Heart right ventricle (tissue), 16 donors: ENCODE results near the gene RALA. TPM values are rescaled to one million over a fixed set of nuclear protein-coding genes. Genes with fewer than 3 reads are reported as not detected.

ENCODE experiments used
- ATAC-seq, 8 donors: fragments of 200-7000 bp; cut with Tn5 transposase; one replicate each; pipeline ENCODE4 v1.9.1; 2020; ENCODE audit warnings: mild to moderate bottlenecking in 8 of 8, moderate library complexity in 8 of 8, moderate number of reproducible peaks in 1 of 8
- DNase-seq, 2 donors: peaks; one replicate each; pipeline ENCODE4 v3.0.0-alpha.2; 2020
- H3K27ac ChIP-seq, 10 donors: fragments of 200-600 bp; sonication (generic) in 2 of 10; one replicate each; pipeline versions ENCODE4 v1.5.0 to v1.8.0; 2020 to 2022; ENCODE audit warnings: mild to moderate bottlenecking in 3 of 10
- H3K27me3 ChIP-seq, 7 donors: fragments of 200-600 bp; one replicate each; pipeline ENCODE4 v1.8.0; 2021 to 2022; ENCODE audit warnings: mild to moderate bottlenecking in 2 of 7
- H3K36me3 ChIP-seq, 9 donors: fragments of 200-600 bp; sonication (generic) in 1 of 9; one replicate each; pipeline versions ENCODE4 v1.5.0 to v1.8.0; 2020 to 2022; ENCODE audit warnings: mild to moderate bottlenecking in 2 of 9
- H3K4me1 ChIP-seq, 9 donors: fragments of 200-600 bp; sonication (generic) in 1 of 9; one replicate each; pipeline versions ENCODE4 v1.5.0 to v1.8.0; 2020 to 2022; ENCODE audit warnings: mild to moderate bottlenecking in 4 of 9
- H3K4me3 ChIP-seq, 10 donors: fragments of 200-600 bp; sonication (generic) in 2 of 10; one replicate each; pipeline versions ENCODE4 v1.5.0 to v1.8.0; 2020 to 2022; ENCODE audit warnings: mild to moderate bottlenecking in 7 of 10, moderate library complexity in 2 of 10
- H3K9me3 ChIP-seq, 11 donors: fragments of 200-600 bp in 10 of 11; sonication (generic) in 2 of 11; one replicate each; pipeline versions ENCODE4 v1.5.0 to v1.8.0; 2013 to 2022; ENCODE audit warnings: mild to moderate bottlenecking in 2 of 11, control low read depth in 1 of 11, moderate library complexity in 1 of 11
- WGBS, 2 donors: extraction: QIAGEN DNeasy Blood & Tissue Kit; methylation state at CpG; one replicate each; pipeline ENCODE4 v1.1.7; 2013; ENCODE audit warnings: inconsistent platforms in 1 of 2; 5-methylcytosine and 5-hydroxymethylcytosine counted together
- intact Hi-C, 10 donors: fragments of 100-400 bp; cut with DNase I; formaldehyde crosslinking; loops; one replicate each; pipeline versions ENCODE4 v1.11.1 to v1.14.2; 2022
- polyA plus RNA-seq, 2 donors: library from polyadenylated mRNA; stranded (reverse); fragments of 200-250 nt; gene quantifications; one replicate each; pipeline ENCODE4 v1.2.3, GENCODE V29; 2013
- total RNA-seq, 10 donors: library from RNA; stranded (reverse); fragmentation: NEBNext Ultra II Directional in 3 of 10; extraction: Animal tissue kit (Norgen Biotek cat#: 25700) in 3 of 10; gene quantifications; one replicate each; pipeline versions ENCODE4 v1.2.1 to v1.2.4, GENCODE V29; 2021 to 2023
- TF ChIP-seq, protein P1 (sequence below), 9 donors: fragments of 200-600 bp; sonication (generic) in 2 of 9; IDR thresholded peaks; one replicate each; pipeline versions ENCODE4 v1.5.0 to v1.8.0; 2021 to 2022; ENCODE audit warnings: antibody characterized with exemption in 9 of 9, mild to moderate bottlenecking in 5 of 9, moderate library complexity in 1 of 9
- donor health status: Arrhythmogenic right ventricular cardiomyopathy.
- donor health status: ischemic (EF 13 %, LVEDD 7.1; RV severe dilation, severe dysfunction).
- donor health status: healthy with polysubstance abuse.
- donor health status: DM: no; HTN: yes; CAD: no.
- donor health status: DM: no; HTN: no; CAD: no.
- donor health status: ischemic (EF 25% LVEDD 6.9; RV normal size, moderate dysfunction).
- donor health status: ischemic (EF 25% LVEDD 5.7; RV mildly dilated, moderate dysfunction).
- donor health status: healthy.
- donor health status: DM: yes; HTN: yes; CAD: no.
- donor health status: Ischemic cardiomyopathy.
- donor health status: ischemic (EF 35%, LVEDD 5.7; RV mildly dilated, moderate dysfunction).
- donor health status: nonischemic (EF 11% LVEDD 7.7; RV severe dilation, severe dysfunction).
- donor health status: DM: yes; HTN: yes; CAD: no.
- donor health status: PGD.
- donor health status: ischemic (EF 29% LVEDD 5.4; RV normal size, mild dysfunction).
- donor health status: nonischemic (EF 23%, LVEDD 6.1; RV moderate dilation, normal function).

Gene RALA
- total and polyA plus RNA-seq, 12 donors, result 15.2 to 32.7 (median 21.6) TPM

DNA sequence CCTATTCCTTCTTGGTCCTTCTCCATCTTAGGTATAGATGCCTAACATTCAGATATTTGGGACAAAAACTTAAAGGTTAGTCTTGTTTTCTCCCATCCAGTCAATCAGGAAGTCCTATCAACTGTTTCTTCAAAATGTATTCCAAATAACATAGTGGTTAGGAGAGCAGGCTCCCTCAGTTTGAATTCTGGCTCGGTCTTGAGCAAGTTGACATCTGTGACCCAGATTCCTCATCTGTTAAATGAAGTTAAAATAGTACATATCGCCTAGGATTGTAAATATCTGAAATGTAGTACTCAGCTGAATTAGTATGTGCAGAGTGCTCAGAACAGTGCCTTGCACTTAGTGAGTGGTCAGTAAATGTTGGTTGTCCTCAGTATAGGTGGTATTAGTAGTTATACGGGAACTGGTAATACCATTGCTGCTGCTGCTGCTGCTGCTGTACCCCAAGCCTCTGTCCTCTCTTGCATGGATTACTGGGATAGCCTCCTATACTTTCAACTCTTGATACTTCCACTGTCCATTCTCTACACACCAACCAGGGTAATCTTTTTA lies 58.6 kb downstream of the RALA start:
- ATAC-seq, result peak in 3 of 8 donors; percentile 23 to 33 (median 32)
- no peak for DNase-seq
- no peak overlapping the region for H3K4me3 ChIP-seq
- WGBS, 2 donors, result 38 to 46% methylated on average over 3 of the region's 3 CpGs
- no peaks in the 10 kb centered on the region for H3K27me3 ChIP-seq
- intact Hi-C loops, result loop anchor here in 2 of 10 donors (5.0 to 10.0 kb wide), 2 partner anchors 60 to 67 kb away; partner anchors contain the start of gene RALA (in 1 of the 2)
- no peak overlapping the region for H3K27ac ChIP-seq
- TF ChIP-seq, protein P1, sequence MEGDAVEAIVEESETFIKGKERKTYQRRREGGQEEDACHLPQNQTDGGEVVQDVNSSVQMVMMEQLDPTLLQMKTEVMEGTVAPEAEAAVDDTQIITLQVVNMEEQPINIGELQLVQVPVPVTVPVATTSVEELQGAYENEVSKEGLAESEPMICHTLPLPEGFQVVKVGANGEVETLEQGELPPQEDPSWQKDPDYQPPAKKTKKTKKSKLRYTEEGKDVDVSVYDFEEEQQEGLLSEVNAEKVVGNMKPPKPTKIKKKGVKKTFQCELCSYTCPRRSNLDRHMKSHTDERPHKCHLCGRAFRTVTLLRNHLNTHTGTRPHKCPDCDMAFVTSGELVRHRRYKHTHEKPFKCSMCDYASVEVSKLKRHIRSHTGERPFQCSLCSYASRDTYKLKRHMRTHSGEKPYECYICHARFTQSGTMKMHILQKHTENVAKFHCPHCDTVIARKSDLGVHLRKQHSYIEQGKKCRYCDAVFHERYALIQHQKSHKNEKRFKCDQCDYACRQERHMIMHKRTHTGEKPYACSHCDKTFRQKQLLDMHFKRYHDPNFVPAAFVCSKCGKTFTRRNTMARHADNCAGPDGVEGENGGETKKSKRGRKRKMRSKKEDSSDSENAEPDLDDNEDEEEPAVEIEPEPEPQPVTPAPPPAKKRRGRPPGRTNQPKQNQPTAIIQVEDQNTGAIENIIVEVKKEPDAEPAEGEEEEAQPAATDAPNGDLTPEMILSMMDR (IDR thresholded peaks at IDR 0.05), result no peak
- H3K9me3 ChIP-seq, result peaks cover 0 to 2% (median 0%) of the 10 kb centered on the region in 11 donors
- no peaks in the 10 kb centered on the region for H3K36me3 ChIP-seq
- peaks cover 10 to 59% (median 44%) of the 10 kb centered on the region in 9 donors for H3K4me1 ChIP-seq

DNA sequence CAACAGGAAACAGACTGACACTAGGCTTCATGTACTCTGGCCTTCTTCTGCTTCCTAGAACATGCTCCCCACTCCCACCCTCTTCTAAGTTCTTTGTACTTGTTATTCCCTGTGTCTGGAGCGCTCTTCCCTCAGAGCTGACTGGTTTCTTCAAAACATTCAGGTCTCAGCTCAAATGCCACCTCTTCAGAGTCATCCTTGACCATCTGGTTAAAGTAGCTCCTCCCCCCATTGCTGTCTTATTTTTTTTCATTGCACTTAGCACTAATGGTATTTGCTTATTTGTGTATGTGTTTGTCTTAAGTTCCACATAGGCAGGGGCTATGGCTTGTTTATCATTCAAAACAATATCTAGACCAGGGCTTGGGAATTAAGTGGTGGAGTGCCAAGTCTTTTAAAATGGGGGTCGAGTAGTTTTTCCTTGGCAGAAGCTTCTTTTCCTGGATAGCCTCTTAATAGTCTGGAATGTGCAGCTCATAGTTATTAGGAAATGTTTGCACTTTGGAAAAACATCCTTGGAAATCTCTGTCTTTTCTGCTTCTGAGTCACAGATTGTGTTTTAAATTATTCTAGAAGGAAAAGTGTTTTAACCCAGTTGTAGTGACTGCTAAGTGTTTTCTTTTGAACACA lies 60.0 kb downstream of the RALA start:
- Histone ChIP-seq H3K27me3 (no peaks in the 10 kb centered on the region), H3K27ac (peak overlapping the region in 3 of 10 donors; percentile 3 to 21 (median 7)), H3K4me1 (peaks cover 10 to 59% (median 44%) of the 10 kb centered on the region in 9 donors), H3K9me3 (no peaks in the 10 kb centered on the region), H3K36me3 (peaks cover 0 to 9% (median 0%) of the 10 kb centered on the region in 9 donors), H3K4me3 (no peak overlapping the region)
- 47 to 49% methylated on average over 2 of the region's 2 CpGs for WGBS, 2 donors
- ATAC-seq, result peak in 5 of 8 donors; percentile 18 to 37 (median 26)
- no peak for DNase-seq
- TF ChIP-seq, protein P1 (IDR thresholded peaks at IDR 0.05), result no peak
- intact Hi-C loops, result loop anchor here in 2 of 10 donors (5.0 to 10.0 kb wide), 2 partner anchors 61 to 69 kb away; partner anchors contain the start of gene RALA (in 1 of the 2)

DNA sequence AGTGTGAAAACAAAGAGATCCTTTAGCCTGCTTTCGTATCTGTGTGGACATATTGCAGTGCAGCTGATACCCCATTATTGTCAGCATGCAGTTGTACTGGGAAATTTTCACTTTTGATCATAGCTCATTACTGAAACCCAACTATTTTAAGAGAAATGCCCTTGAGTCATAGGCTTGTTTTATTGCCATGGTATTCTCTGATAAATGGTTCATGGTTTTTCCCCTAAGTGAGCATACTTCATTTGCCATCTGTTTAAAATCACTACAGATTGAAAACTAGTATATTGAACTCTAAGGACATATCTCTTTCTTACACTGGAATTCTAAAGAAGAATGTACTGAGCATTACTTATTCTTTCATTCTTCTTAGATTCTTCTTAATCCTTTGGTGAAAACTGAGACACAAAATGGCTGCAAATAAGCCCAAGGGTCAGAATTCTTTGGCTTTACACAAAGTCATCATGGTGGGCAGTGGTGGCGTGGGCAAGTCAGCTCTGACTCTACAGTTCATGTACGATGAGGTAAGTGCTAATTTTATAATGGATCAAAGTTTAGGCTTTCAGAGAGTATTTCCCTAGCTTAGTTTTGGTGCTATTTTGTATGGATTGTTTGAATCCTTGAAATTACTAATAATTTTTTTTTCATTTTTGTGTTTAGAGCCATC lies 63.0 kb downstream of the RALA start:
- ATAC-seq, result no peak
- Histone ChIP-seq H3K4me1 (peaks cover 10 to 39% (median 31%) of the 10 kb centered on the region in 9 donors), H3K27me3 (no peaks in the 10 kb centered on the region), H3K4me3 (no peak overlapping the region), H3K27ac (no peak overlapping the region), H3K9me3 (no peaks in the 10 kb centered on the region), H3K36me3 (peaks cover 0 to 39% (median 7%) of the 10 kb centered on the region in 9 donors)
- intact Hi-C loops, result loop anchor here in 1 of 10 donors (10.0 kb wide), 1 partner anchor 72 kb away; no protein-coding TSS in a partner anchor
- TF ChIP-seq, protein P1 (IDR thresholded peaks at IDR 0.05), result no peak
- 91 to 94% methylated on average over 3 of the region's 3 CpGs for WGBS, 2 donors
- DNase-seq, result no peak
